Cardiac fibroblast (primary cell): ENCODE results near the gene SLC17A8.
"Not testable (repeated sequence)": the region's sequence is repeated elsewhere in the genome, so short reads cannot be mapped to it uniquely, and the experiment has no call there.

Source experiments
- DNase-seq, 2 donors: peaks; one replicate each; pipeline versions ENCODE4 v3.0.0 to v3.0.0-alpha.2; 2010; ENCODE audit warnings: low read depth in 2 of 2
- H3K4me3 ChIP-seq, 2 donors: replicated peaks in 1 of 2; 1 replicate in 1 of 2; 2 replicates in 1 of 2; pipeline ENCODE4 v1.5.1; 2011; ENCODE audit warnings: low read depth in 2 of 2, low read length in 2 of 2, mild to moderate bottlenecking in 2 of 2, moderate library complexity in 1 of 2
- CTCF ChIP-seq: IDR thresholded peaks from one replicate; pipeline ENCODE4 v1.5.1; 2011; ENCODE audit warnings: low read depth, mild to moderate bottlenecking, low read length, inconsistent platforms

The SLC17A8 gene

GRCh38 chr12:100356644-100357223, at the start of gene SLC17A8:
TSS of gene SLC17A8 (plus strand) at chr12:100357074. CDS start at chr12:100357392, 318 bp downstream.
- TF ChIP-seq CTCF: no peak
- no peak for DNase-seq
- no peak within 1 kb of the TSS for H3K4me3 ChIP-seq

GRCh38 chr12:100308138-100308537, 48.7 kb upstream of the SLC17A8 start:
- not testable (repeated sequence) for DNase-seq, H3K4me3 ChIP-seq

- DNase-seq: no peak
- no peak for TF ChIP-seq CTCF
- no peak overlapping the region for H3K4me3 ChIP-seq
Measured at GRCh38 chr12:100311317-100311716, 45.6 kb upstream of the SLC17A8 start.

- H3K4me3 ChIP-seq: no peak overlapping the region
- no peak for TF ChIP-seq CTCF
- no peak for DNase-seq
Measured at GRCh38 chr12:100317371-100317770, 39.5 kb upstream of the SLC17A8 start.

GRCh38 chr12:100324498-100324897, 32.4 kb upstream of the SLC17A8 start:
- no peak for DNase-seq
- H3K4me3 ChIP-seq: no peak overlapping the region
- no peak for TF ChIP-seq CTCF

- no peak for TF ChIP-seq CTCF
- peak; percentile 9 for DNase-seq
- no peak overlapping the region for H3K4me3 ChIP-seq
Measured at GRCh38 chr12:100326208-100326607, 30.7 kb upstream of the SLC17A8 start.

- no peak for DNase-seq
Measured at GRCh38 chr12:100329800-100330199, 27.1 kb upstream of the SLC17A8 start.

More at GRCh38 chr12:100329800-100330199, 27.1 kb upstream of the SLC17A8 start:
- no peak overlapping the region for H3K4me3 ChIP-seq
- no peak for TF ChIP-seq CTCF
